A549 (cell line): ENCODE data around the gene PGLYRP2. TPM values are rescaled to one million over a fixed set of nuclear protein-coding genes. Genes with fewer than 3 reads are reported as not detected.

Source experiments
- ATAC-seq, 2 experiments: fragments of 200-7000 bp in 1 of 2; fragments of >200 bp in 1 of 2; cut with Nextera tagmentation in 1 of 2; cut with Tn5 transposase in 1 of 2; 3 replicates each; pipeline versions ENCODE4 v1.8.0 to v1.9.1; 2018 to 2020; ENCODE audit warnings: mild to moderate bottlenecking in 1 of 2, moderate library complexity in 1 of 2
- CTCF ChIA-PET: fragments of 300-600 bp; sonication (Branson Sonifier 250); formaldehyde crosslinking; extraction: SDS; loops from one replicate; lab custom pipeline; 2021; ENCODE audit warnings: antibody characterized with exemption, inconsistent platforms; lab: Yijun Ruan, JAX
- POLR2A ChIA-PET: fragments of 350-600 bp; formaldehyde crosslinking; extraction: SDS; loops from one replicate; lab custom pipeline; 2021; ENCODE audit warnings: antibody characterized with exemption, inconsistent platforms; lab: Yijun Ruan, JAX
- DNase-seq, 2 experiments: peaks; one replicate each; pipeline versions ENCODE4 v3.0.0 to v3.0.0-alpha.2; 2011 to 2016; ENCODE audit warnings: low read depth in 1 of 2, low spot score in 1 of 2
- FAIRE-seq: peaks from 2 replicates; lab custom pipeline; 2011; peaks lifted over from hg19 to GRCh38; lab: Jason Lieb, UNC
- H3K27ac ChIP-seq, 2 experiments: fragments of >200 bp; sonication (Bioruptor Twin); formaldehyde crosslinking; 3 replicates each; pipeline ENCODE4 v1.5.1; 2016 to 2017
- H3K4me1 ChIP-seq: fragments of >200 bp; sonication (Bioruptor Twin); formaldehyde crosslinking; 3 replicates; pipeline ENCODE4 v1.6.1; 2016
- H3K4me2 ChIP-seq: fragments of >200 bp; sonication (Bioruptor Twin); formaldehyde crosslinking; 3 replicates; pipeline ENCODE4 v1.6.1; 2016
- H3K4me3 ChIP-seq: fragments of >200 bp; sonication (Bioruptor Twin); formaldehyde crosslinking; 3 replicates; pipeline ENCODE4 v1.5.1; 2016
- H3K9me3 ChIP-seq: fragments of >200 bp; sonication (Bioruptor Twin); formaldehyde crosslinking; 3 replicates; pipeline ENCODE4 v1.6.1; 2016
- ATOH8 ChIP-seq: fragments of 250-450 bp; sonication (Bioruptor Pico); IDR thresholded peaks from 2 replicates; pipeline ENCODE4 v1.5.0; 2020; ENCODE audit warnings: low read depth, mild to moderate bottlenecking, moderate library complexity
- BHLHE40 ChIP-seq: IDR thresholded peaks from 2 replicates; pipeline ENCODE4 v1.6.1; 2012; ENCODE audit warnings: low read depth, low read length, inconsistent platforms
- CBX8 ChIP-seq: fragments of 200-600 bp; sonication (generic); IDR thresholded peaks from 2 replicates; pipeline ENCODE4 v1.6.1; 2016
- CHD2 ChIP-seq: fragments of 150-350 bp; IDR thresholded peaks from 2 replicates; pipeline ENCODE4 v1.6.1; 2014; ENCODE audit warnings: low read length; ENCODE audit not compliant: partially characterized antibody
- EP300 ChIP-seq, 2 experiments: fragments of >200 bp; sonication (Bioruptor Twin); formaldehyde crosslinking; IDR thresholded peaks; 2 replicates in 1 of 2; 3 replicates in 1 of 2; pipeline ENCODE4 v1.6.1; 2016 to 2017
- FOXS1 ChIP-seq: fragments of 250-450 bp; sonication (Bioruptor Pico); IDR thresholded peaks from 2 replicates; pipeline ENCODE4 v1.5.0; 2020; ENCODE audit warnings: mild to moderate bottlenecking, moderate library complexity
- HOXA7 ChIP-seq: fragments of 250-450 bp; sonication (Bioruptor Pico); IDR thresholded peaks from 2 replicates; pipeline ENCODE4 v1.5.0; 2020; ENCODE audit warnings: mild to moderate bottlenecking, moderate library complexity
- HOXB5 ChIP-seq: fragments of 250-450 bp; sonication (Bioruptor Pico); IDR thresholded peaks from 2 replicates; pipeline ENCODE4 v1.5.0; 2020; ENCODE audit warnings: mild to moderate bottlenecking, moderate library complexity
- JUNB ChIP-seq: fragments of >200 bp; sonication (Bioruptor Twin); formaldehyde crosslinking; IDR thresholded peaks from 2 replicates; pipeline ENCODE4 v1.6.1; 2016
- KDM5A ChIP-seq: fragments of 200-600 bp; sonication (generic); IDR thresholded peaks from 2 replicates; pipeline ENCODE4 v1.6.1; 2016; ENCODE audit warnings: antibody characterized with exemption, mild to moderate bottlenecking
- MAFK ChIP-seq: fragments of 450-650 bp; IDR thresholded peaks from 2 replicates; pipeline ENCODE4 v1.6.1; 2014; ENCODE audit not compliant: partially characterized antibody
- MAZ ChIP-seq: fragments of 150-350 bp; IDR thresholded peaks from 2 replicates; pipeline ENCODE4 v1.6.1; 2014; ENCODE audit warnings: antibody characterized with exemption, low read depth, low read length, borderline replicate concordance
- NR3C1 ChIP-seq: fragments of >200 bp; sonication (Bioruptor Twin); formaldehyde crosslinking; IDR thresholded peaks from 3 replicates; pipeline ENCODE4 v1.6.1; 2017
- PHF8 ChIP-seq: fragments of 200-600 bp; sonication (generic); IDR thresholded peaks from 2 replicates; pipeline ENCODE4 v1.6.1; 2016; ENCODE audit warnings: low read depth, mild to moderate bottlenecking, antibody characterized with exemption, moderate library complexity, borderline replicate concordance
- POLR2A ChIP-seq: IDR thresholded peaks from 2 replicates; pipeline ENCODE4 v1.6.1; 2012; ENCODE audit warnings: mild to moderate bottlenecking, low read length
- RCOR1 ChIP-seq: fragments of 150-350 bp; IDR thresholded peaks from 2 replicates; pipeline ENCODE4 v1.6.1; 2014; ENCODE audit warnings: antibody characterized with exemption, low read length, low read depth
- RNF2 ChIP-seq: fragments of 200-600 bp; sonication (generic); IDR thresholded peaks from 2 replicates; pipeline ENCODE4 v1.6.1; 2016; ENCODE audit warnings: low read depth, mild to moderate bottlenecking, antibody characterized with exemption, moderate library complexity, borderline replicate concordance
- TFCP2L1 ChIP-seq: fragments of 250-450 bp; sonication (Bioruptor Pico); IDR thresholded peaks from 2 replicates; pipeline ENCODE4 v1.5.0; 2021; ENCODE audit warnings: mild to moderate bottlenecking
- USF2 ChIP-seq: fragments of 450-650 bp; IDR thresholded peaks from 2 replicates; pipeline ENCODE4 v1.6.1; 2014; ENCODE audit warnings: antibody characterized with exemption
- ZC3H11A ChIP-seq: fragments of 450-650 bp; IDR thresholded peaks from 2 replicates; pipeline ENCODE4 v1.6.1; 2014; ENCODE audit warnings: antibody characterized with exemption, mild to moderate bottlenecking
- ZFP36 ChIP-seq: fragments of 450-650 bp; IDR thresholded peaks from 2 replicates; pipeline ENCODE4 v1.6.1; 2014; ENCODE audit warnings: borderline replicate concordance; ENCODE audit not compliant: partially characterized antibody
- ZSCAN20 ChIP-seq: fragments of 250-450 bp; sonication (Bioruptor Pico); IDR thresholded peaks from 2 replicates; pipeline ENCODE4 v1.8.0; 2022; ENCODE audit warnings: mild to moderate bottlenecking, moderate library complexity
- WGBS: methylation state at CpG from one replicate; pipeline ENCODE4 v1.1.6; 2017; ENCODE audit errors: missing lambda C conversion rate; 5-methylcytosine and 5-hydroxymethylcytosine counted together
- polyA plus RNA-seq, 4 experiments: library from polyadenylated mRNA; depleted of rRNA in 3 of 4; stranded (reverse); fragments of >200 nt; fragmentation: RNase III in 1 of 4; extraction: RNeasy Plus Mini Kit Qiagen cat#74134 plus additional on column Dnase treatment in 1 of 4; gene quantifications; 2 replicates in 3 of 4; 3 replicates in 1 of 4; pipeline ENCODE4 v1.2.3, GENCODE V29; 2011 to 2017

PGLYRP2 gene
- polyA plus RNA-seq, 2 of the 4 experiments (the other 2 are of a cell fraction) = not detected

- ChIA-PET POLR2A (no interaction called here), CTCF (no interaction called here)
- FAIRE-seq (no peak), DNase-seq (no peak), ATAC-seq (no peak)
- no peak for TF ChIP-seq TFCP2L1 (CRISPR knock-in tag)
- Histone ChIP-seq H3K27ac (no peak overlapping the region), H3K4me3 (no peak overlapping the region), H3K4me2 (no peak overlapping the region), H3K9me3 (peaks cover 8% of the 10 kb centered on the region; the same call in 1 of the 3 replicates), H3K4me1 (peaks cover under 1% of the 10 kb centered on the region; the same call in 1 of the 3 replicates)
- 99% methylated on average over 17 of the region's 38 CpGs for WGBS
Measured at GRCh38 chr19:15424692-15425272, 54.5 kb downstream of the PGLYRP2 start.

DNA sequence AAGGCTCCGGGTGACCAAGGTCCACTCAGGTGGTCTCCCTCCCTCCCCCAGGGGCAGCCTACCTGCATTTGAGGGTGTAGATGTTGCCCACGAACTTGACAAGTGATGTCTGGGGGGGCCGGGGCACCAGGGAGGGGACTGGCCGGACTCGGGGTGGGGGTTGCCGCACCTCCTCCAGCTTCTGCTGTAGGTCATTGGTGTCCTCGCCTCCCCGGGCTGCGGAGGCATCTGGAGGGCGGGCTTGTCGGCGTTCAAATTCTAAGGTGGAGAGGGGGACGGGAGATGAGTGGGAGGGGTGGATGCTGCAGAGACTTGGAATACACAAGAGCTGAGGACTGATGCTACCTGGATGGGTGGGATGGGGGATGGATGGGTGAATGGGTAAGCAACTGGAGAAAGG, 55.2 kb downstream of the PGLYRP2 start:
- DNase-seq = no peak
- no peak overlapping the region for H3K27ac ChIP-seq
- no peak for TF ChIP-seq PHF8
- TF ChIP-seq CHD2 = no peak
- TF ChIP-seq MAFK = no peak
- TF ChIP-seq RCOR1 = no peak
- TF ChIP-seq BHLHE40 = no peak
- TF ChIP-seq MAZ = no peak
- TF ChIP-seq, all 56 proteins: peak for 0
- CTCF ChIA-PET = interaction anchor here (1.2 kb wide), 1 partner anchor 13 kb away, joined by 3 read pairs; no protein-coding TSS in a partner anchor
- 98% methylated on average over 7 of the region's 13 CpGs for whole genome bisulfite sequencing
- POLR2A ChIA-PET = no interaction called here
- peaks cover 5% of the 10 kb centered on the region; the same call in 2 of the 3 replicates for H3K4me1 ChIP-seq
- H3K4me2 ChIP-seq = no peak overlapping the region
- H3K4me3 ChIP-seq = no peak overlapping the region
- H3K9me3 ChIP-seq = peaks cover 8% of the 10 kb centered on the region; the same call in 1 of the 3 replicates
- ATAC-seq (no peak), FAIRE-seq (no peak)

GRCh38 chr19:15423130-15423529, 56.2 kb downstream of the PGLYRP2 start:
- H3K27ac ChIP-seq = no peak overlapping the region
- POLR2A ChIA-PET = no interaction called here
- no peak for ATAC-seq
- no peak for FAIRE-seq
- WGBS = 100% methylated on average over 4 of the region's 6 CpGs
- H3K4me1 ChIP-seq = peaks cover 5% of the 10 kb centered on the region; the same call in 2 of the 3 replicates
- no peak for DNase-seq
- no peak overlapping the region for H3K4me2 ChIP-seq
- CTCF ChIA-PET = interaction anchor here (1.2 kb wide), 1 partner anchor 12 kb away, joined by 3 read pairs; no protein-coding TSS in a partner anchor
- TF ChIP-seq ATOH8 (CRISPR knock-in tag) (no peak), FOXS1 (CRISPR knock-in tag) (no peak), HOXB5 (CRISPR knock-in tag) (no peak), RNF2 (no peak), EP300 (IDR thresholded peaks at IDR 0.05) (no peak), CBX8 (no peak), ZC3H11A (no peak), ZFP36 (no peak), TFCP2L1 (CRISPR knock-in tag) (no peak), NR3C1 (no peak), KDM5A (no peak), JUNB (no peak), USF2 (no peak), POLR2A (no peak), ZSCAN20 (CRISPR knock-in tag) (no peak), HOXA7 (CRISPR knock-in tag) (no peak)
- H3K4me3 ChIP-seq = no peak overlapping the region
- peaks cover 8% of the 10 kb centered on the region; the same call in 1 of the 3 replicates for H3K9me3 ChIP-seq
